Measurements from ENCODE around the gene ALDH18A1. TPM values are rescaled to one million over a fixed set of nuclear protein-coding genes. Genes with fewer than 3 reads are reported as not detected.

ALDH18A1 gene
- total RNA-seq, 1 experiment from 2014 or later: 50.1 TPM

GRCh38 chr10:95561177-95561863 lies 95.2 kb downstream of the ALDH18A1 start, which contains the start of gene SORBS1:
SORBS1 (minus strand) TSS chr10:95561371; CDS start chr10:95441135, 120,236 bp downstream.
- Mint-ChIP-seq H3K4me1 (ENCODE audit: low read depth, unreplicated experiment) (no peaks in the 10 kb centered on the region), H3K4me3 (ENCODE audit: low read depth, unreplicated experiment) (peak within 1 kb of the TSS; percentile 82), H3K27ac (ENCODE audit: unreplicated experiment) (peak within 1 kb of the TSS; percentile 51), H3K9me3 (ENCODE audit: low read depth, unreplicated experiment) (no peaks in the 10 kb centered on the region), H3K36me3 (ENCODE audit: insufficient read depth, unreplicated experiment) (peaks cover 14% of the 10 kb centered on the region), H3K27me3 (ENCODE audit: unreplicated experiment) (peaks cover 50% of the 10 kb centered on the region)
- peak; percentile 92 for DNase-seq
- CTCF ChIA-PET: no interaction called here
- no peak for TF ChIP-seq CTCF (IDR thresholded peaks at IDR 0.05; ENCODE audit: unreplicated experiment)
- BruUV-seq (replicated peaks): no TSS peak
- intact Hi-C loops (cut with micrococcal nuclease; ENCODE audit: unreplicated experiment): no loop called here

- intact Hi-C loops (cut with micrococcal nuclease; ENCODE audit: unreplicated experiment): no loop called here
- Mint-ChIP-seq H3K9me3 (ENCODE audit: low read depth, unreplicated experiment) (no peaks in the 10 kb centered on the region), H3K27me3 (ENCODE audit: unreplicated experiment) (peaks cover 42% of the 10 kb centered on the region), H3K4me3 (ENCODE audit: low read depth, unreplicated experiment) (peak overlapping the region; percentile 82), H3K4me1 (ENCODE audit: low read depth, unreplicated experiment) (no peaks in the 10 kb centered on the region), H3K27ac (ENCODE audit: unreplicated experiment) (peak overlapping the region; percentile 51), H3K36me3 (ENCODE audit: insufficient read depth, unreplicated experiment) (peaks cover 14% of the 10 kb centered on the region)
- BruUV-seq (replicated peaks): TSS peak; percentile 52
- peak; percentile 38 for DNase-seq
- CTCF ChIA-PET: no interaction called here
- no peak for TF ChIP-seq CTCF (IDR thresholded peaks at IDR 0.05; ENCODE audit: unreplicated experiment)
Measured at GRCh38 chr10:95560278-95561176, 96.0 kb downstream of the ALDH18A1 start.

GRCh38 chr10:95559896-95560277 lies 96.6 kb downstream of the ALDH18A1 start:
- H3K4me1 Mint-ChIP-seq (ENCODE audit: low read depth, unreplicated experiment): no peaks in the 10 kb centered on the region
- no peaks in the 10 kb centered on the region for H3K9me3 Mint-ChIP-seq (ENCODE audit: low read depth, unreplicated experiment)
- CTCF ChIA-PET: no interaction called here
- TF ChIP-seq CTCF (IDR thresholded peaks at IDR 0.05; ENCODE audit: unreplicated experiment): no peak
- H3K4me3 Mint-ChIP-seq (ENCODE audit: low read depth, unreplicated experiment): peak overlapping the region; percentile 82
- intact Hi-C loops (cut with micrococcal nuclease; ENCODE audit: unreplicated experiment): no loop called here
- H3K36me3 Mint-ChIP-seq (ENCODE audit: insufficient read depth, unreplicated experiment): peaks cover 14% of the 10 kb centered on the region
- no peak for DNase-seq
- no peak overlapping the region for H3K27ac Mint-ChIP-seq (ENCODE audit: unreplicated experiment)
- peaks cover 40% of the 10 kb centered on the region for H3K27me3 Mint-ChIP-seq (ENCODE audit: unreplicated experiment)
- BruUV-seq (replicated peaks): no TSS peak

- no peak overlapping the region for H3K27ac Mint-ChIP-seq (ENCODE audit: unreplicated experiment)
- no peak for TF ChIP-seq CTCF (IDR thresholded peaks at IDR 0.05; ENCODE audit: unreplicated experiment)
- CTCF ChIA-PET: no interaction called here
Measured at GRCh38 chr10:95559471-95559870, 97.0 kb downstream of the ALDH18A1 start.

More at GRCh38 chr10:95559471-95559870, 97.0 kb downstream of the ALDH18A1 start:
- Mint-ChIP-seq H3K4me3 (ENCODE audit: low read depth, unreplicated experiment) (no peak overlapping the region), H3K9me3 (ENCODE audit: low read depth, unreplicated experiment) (no peaks in the 10 kb centered on the region), H3K4me1 (ENCODE audit: low read depth, unreplicated experiment) (no peaks in the 10 kb centered on the region), H3K27me3 (ENCODE audit: unreplicated experiment) (peaks cover 40% of the 10 kb centered on the region), H3K36me3 (ENCODE audit: insufficient read depth, unreplicated experiment) (peaks cover 14% of the 10 kb centered on the region)
- no TSS peak for BruUV-seq (replicated peaks)
- intact Hi-C loops (cut with micrococcal nuclease; ENCODE audit: unreplicated experiment): no loop called here
- no peak for DNase-seq
